ENCODE measurements around the gene SLC2A5.
A peak's percentile ranks its signal among the peaks of the same experiment; 100 is the strongest.

Gene SLC2A5

DNA sequence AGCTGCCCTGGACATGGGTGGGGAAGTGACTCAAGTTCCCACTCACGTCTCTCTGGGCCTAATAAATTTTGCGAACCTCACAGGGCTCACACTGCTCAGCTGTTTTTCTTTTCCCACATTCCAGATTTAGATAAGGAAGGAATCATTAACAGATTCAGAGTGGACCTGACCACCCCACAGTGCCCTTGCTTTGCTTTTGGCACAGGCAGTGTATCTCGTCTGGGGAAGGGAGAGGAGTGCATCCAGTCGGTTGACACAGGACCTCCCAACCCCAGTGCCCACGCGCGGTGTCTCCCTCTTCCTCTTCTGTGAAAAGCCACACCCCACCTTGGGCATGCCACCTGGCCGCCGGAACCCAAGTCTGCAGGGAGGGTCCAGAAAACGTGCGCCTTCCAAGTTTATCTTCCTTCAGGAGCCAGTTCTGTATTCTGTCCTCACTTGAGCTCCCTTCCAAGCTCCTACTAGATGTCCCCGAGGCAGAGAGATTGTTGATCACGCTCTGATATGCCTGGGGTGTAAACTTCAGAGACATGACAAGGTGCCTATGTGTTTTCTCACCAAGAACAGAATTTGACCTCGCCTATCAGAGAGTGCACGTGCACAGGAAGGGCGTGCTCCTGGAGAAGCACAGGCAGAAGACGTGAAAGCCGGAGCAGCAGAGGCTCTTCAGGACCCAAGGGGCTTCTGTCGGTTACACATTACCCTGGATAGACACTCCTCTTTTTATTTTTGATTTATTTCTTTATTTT lies 9.5 kb upstream of the SLC2A5 start:
- H3K9me3 ChIP-seq (ENCODE audit: insufficient read depth, low read length, severe bottlenecking) = no peaks in the 10 kb centered on the region
- H3K4me2 ChIP-seq (ENCODE audit: insufficient read depth, low read length) = no peak overlapping the region
- no peak overlapping the region for H3K27ac ChIP-seq (ENCODE audit: low read length)
- H2AFZ ChIP-seq (ENCODE audit: low read depth, low read length) = no peak overlapping the region
- TF ChIP-seq, protein P1, sequence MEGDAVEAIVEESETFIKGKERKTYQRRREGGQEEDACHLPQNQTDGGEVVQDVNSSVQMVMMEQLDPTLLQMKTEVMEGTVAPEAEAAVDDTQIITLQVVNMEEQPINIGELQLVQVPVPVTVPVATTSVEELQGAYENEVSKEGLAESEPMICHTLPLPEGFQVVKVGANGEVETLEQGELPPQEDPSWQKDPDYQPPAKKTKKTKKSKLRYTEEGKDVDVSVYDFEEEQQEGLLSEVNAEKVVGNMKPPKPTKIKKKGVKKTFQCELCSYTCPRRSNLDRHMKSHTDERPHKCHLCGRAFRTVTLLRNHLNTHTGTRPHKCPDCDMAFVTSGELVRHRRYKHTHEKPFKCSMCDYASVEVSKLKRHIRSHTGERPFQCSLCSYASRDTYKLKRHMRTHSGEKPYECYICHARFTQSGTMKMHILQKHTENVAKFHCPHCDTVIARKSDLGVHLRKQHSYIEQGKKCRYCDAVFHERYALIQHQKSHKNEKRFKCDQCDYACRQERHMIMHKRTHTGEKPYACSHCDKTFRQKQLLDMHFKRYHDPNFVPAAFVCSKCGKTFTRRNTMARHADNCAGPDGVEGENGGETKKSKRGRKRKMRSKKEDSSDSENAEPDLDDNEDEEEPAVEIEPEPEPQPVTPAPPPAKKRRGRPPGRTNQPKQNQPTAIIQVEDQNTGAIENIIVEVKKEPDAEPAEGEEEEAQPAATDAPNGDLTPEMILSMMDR (IDR thresholded peaks at IDR 0.05; ENCODE audit: borderline replicate concordance, extremely low read depth, low read length, poor library complexity, severe bottlenecking) = no peak
- no peak for TF ChIP-seq EZH2 (IDR thresholded peaks at IDR 0.05; ENCODE audit: borderline replicate concordance, low read depth, low read length, severe bottlenecking)
- H3K79me2 ChIP-seq (ENCODE audit: insufficient read depth, low read length) = no peaks in the 10 kb centered on the region
- no peaks in the 10 kb centered on the region for H4K20me1 ChIP-seq (ENCODE audit: insufficient read depth, low read length)
- no peak overlapping the region for H3K4me3 ChIP-seq (ENCODE audit: low read depth in 1 of 2, low read length in 2 of 2)
- 0 out of 2 replicates have a peak, but pooled peaks cover 5% of the 10 kb centered on the region for H3K4me1 ChIP-seq (ENCODE audit: insufficient read depth, low read length)
- H3K27me3 ChIP-seq (ENCODE audit: insufficient read depth, low read length, poor library complexity) = peaks cover 6% of the 10 kb centered on the region
- H3K9ac ChIP-seq (ENCODE audit: low read depth, low read length) = no peak overlapping the region
- DNase-seq = no peak
- ATAC-seq (ENCODE audit: insufficient read depth, low read depth) = no peak
- H3K36me3 ChIP-seq (ENCODE audit: insufficient read depth, low read length) = no peaks in the 10 kb centered on the region

DNA sequence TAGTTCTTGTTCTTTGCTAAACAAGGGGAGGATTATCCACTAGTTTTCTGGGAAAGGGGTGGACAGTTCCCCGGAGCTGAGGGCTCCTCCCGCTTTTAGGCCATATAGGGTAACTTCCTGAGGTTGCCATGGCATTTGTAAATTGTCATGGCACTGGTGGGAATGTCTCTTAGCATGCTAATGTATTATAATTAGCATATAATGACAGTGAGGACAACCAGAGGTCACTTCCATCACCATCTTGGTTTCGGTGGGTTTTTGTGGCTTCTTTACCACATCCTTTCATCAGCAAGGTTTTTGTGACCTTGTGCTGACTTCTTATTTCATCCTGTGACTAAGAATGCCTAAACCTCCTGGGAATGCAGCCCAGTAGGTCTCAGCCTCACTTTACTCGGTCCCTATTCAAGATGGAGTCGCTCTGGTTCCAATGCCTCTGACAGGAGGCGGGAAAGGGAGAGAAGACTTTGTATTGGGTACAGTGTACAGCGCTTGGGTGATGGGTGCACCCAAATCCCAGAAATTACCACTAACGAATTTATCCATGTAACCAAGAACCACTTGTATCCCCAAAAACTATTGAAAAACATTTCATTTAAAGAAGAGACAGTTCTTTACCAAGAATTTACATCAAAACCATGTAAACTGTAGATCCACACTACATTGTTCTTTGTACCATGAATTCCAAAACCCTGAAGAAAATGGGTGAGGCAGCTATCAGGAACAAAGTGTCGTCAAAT lies 8.7 kb upstream of the SLC2A5 start:
- H3K27ac ChIP-seq (ENCODE audit: low read length) = no peak overlapping the region
- ATAC-seq (ENCODE audit: insufficient read depth, low read depth) (peak; percentile 39; the same call in 1 of the 3 replicates), DNase-seq (no peak)
- TF ChIP-seq EZH2 (IDR thresholded peaks at IDR 0.05; ENCODE audit: borderline replicate concordance, low read depth, low read length, severe bottlenecking) = no peak
- TF ChIP-seq, protein P1 (IDR thresholded peaks at IDR 0.05; ENCODE audit: borderline replicate concordance, extremely low read depth, low read length, poor library complexity, severe bottlenecking) = no peak
- H3K4me1 ChIP-seq (ENCODE audit: insufficient read depth, low read length) = 0 out of 2 replicates have a peak, but pooled peaks cover 2% of the 10 kb centered on the region
- peaks cover 6% of the 10 kb centered on the region for H3K27me3 ChIP-seq (ENCODE audit: insufficient read depth, low read length, poor library complexity)
- no peaks in the 10 kb centered on the region for H3K79me2 ChIP-seq (ENCODE audit: insufficient read depth, low read length)
- no peaks in the 10 kb centered on the region for H4K20me1 ChIP-seq (ENCODE audit: insufficient read depth, low read length)
- H3K36me3 ChIP-seq (ENCODE audit: insufficient read depth, low read length) = no peaks in the 10 kb centered on the region
- no peaks in the 10 kb centered on the region for H3K9me3 ChIP-seq (ENCODE audit: insufficient read depth, low read length, severe bottlenecking)
- H2AFZ ChIP-seq (ENCODE audit: low read depth, low read length) = no peak overlapping the region
- no peak overlapping the region for H3K4me2 ChIP-seq (ENCODE audit: insufficient read depth, low read length)
- H3K4me3 ChIP-seq (ENCODE audit: low read depth in 1 of 2, low read length in 2 of 2) = no peak overlapping the region
- no peak overlapping the region for H3K9ac ChIP-seq (ENCODE audit: low read depth, low read length)

DNA sequence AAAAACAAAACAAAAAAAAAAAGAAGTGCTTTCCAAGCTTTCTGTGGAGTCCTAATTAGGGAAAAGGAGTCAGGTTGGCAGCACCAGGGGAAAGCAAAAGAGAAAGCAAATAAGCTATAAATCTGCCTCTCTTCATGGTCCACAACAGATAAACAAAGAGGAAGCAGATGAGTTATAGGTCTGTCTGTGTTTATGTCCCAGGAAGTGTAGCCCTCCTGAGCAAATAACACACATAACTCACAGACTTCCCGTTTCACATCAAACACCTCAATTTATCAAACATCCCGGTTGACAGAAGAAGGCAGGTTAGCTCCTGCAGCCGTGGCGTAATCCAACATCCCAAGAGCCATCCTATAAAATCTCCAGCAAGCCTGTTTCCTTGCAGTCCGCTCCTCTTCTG lies 5.6 kb upstream of the SLC2A5 start:
- no peak overlapping the region for H3K4me3 ChIP-seq (ENCODE audit: low read depth in 1 of 2, low read length in 2 of 2)
- DNase-seq = no peak
- H4K20me1 ChIP-seq (ENCODE audit: insufficient read depth, low read length) = no peaks in the 10 kb centered on the region
- H3K9me3 ChIP-seq (ENCODE audit: insufficient read depth, low read length, severe bottlenecking) = no peaks in the 10 kb centered on the region
- H3K9ac ChIP-seq (ENCODE audit: low read depth, low read length) = no peak overlapping the region
- H3K4me2 ChIP-seq (ENCODE audit: insufficient read depth, low read length) = no peak overlapping the region
- H3K4me1 ChIP-seq (ENCODE audit: insufficient read depth, low read length) = no peaks in the 10 kb centered on the region
- peak; percentile 33; the same call in 1 of the 3 replicates for ATAC-seq (ENCODE audit: insufficient read depth, low read depth)
- H3K79me2 ChIP-seq (ENCODE audit: insufficient read depth, low read length) = no peaks in the 10 kb centered on the region
- TF ChIP-seq, protein P1 (IDR thresholded peaks at IDR 0.05; ENCODE audit: borderline replicate concordance, extremely low read depth, low read length, poor library complexity, severe bottlenecking) = no peak
- no peak for TF ChIP-seq EZH2 (IDR thresholded peaks at IDR 0.05; ENCODE audit: borderline replicate concordance, low read depth, low read length, severe bottlenecking)
- no peak overlapping the region for H3K27ac ChIP-seq (ENCODE audit: low read length)
- H2AFZ ChIP-seq (ENCODE audit: low read depth, low read length) = no peak overlapping the region
- no peaks in the 10 kb centered on the region for H3K36me3 ChIP-seq (ENCODE audit: insufficient read depth, low read length)
- peaks cover 6% of the 10 kb centered on the region for H3K27me3 ChIP-seq (ENCODE audit: insufficient read depth, low read length, poor library complexity)
